Common myeloid progenitor, CD34-positive (primary cell): ENCODE results near the gene ANGEL1. TPM values are rescaled to one million over a fixed set of nuclear protein-coding genes. Genes with fewer than 3 reads are reported as not detected.

Experiments
- CTCF ChIA-PET: fragments of 350-600 bp; sonication (Branson Sonifier 250); formaldehyde crosslinking; loops from one replicate; lab custom pipeline; 2021; ENCODE audit warnings: antibody characterized with exemption; lab: Charles Lee
- POLR2A ChIA-PET: fragments of 350-600 bp; sonication (Branson Sonifier 250); formaldehyde crosslinking; loops from one replicate; lab custom pipeline; 2021; ENCODE audit warnings: antibody characterized with exemption; lab: Charles Lee
- DNase-seq, 3 donors: peaks; one replicate each; pipeline versions ENCODE4 v3.0.0 to v3.0.0-alpha.2; 2013
- H3K27ac ChIP-seq, 2 experiments: 1 replicate in 1 of 2; 2 replicates in 1 of 2; pipeline ENCODE4 v1.7.0; 2013; ENCODE audit warnings: inconsistent platforms in 2 of 2, low read length in 2 of 2, mild to moderate bottlenecking in 2 of 2, low read depth in 1 of 2, moderate library complexity in 1 of 2; ENCODE audit not compliant: severe bottlenecking in 2 of 2, insufficient read depth in 1 of 2, poor library complexity in 1 of 2
- H3K27me3 ChIP-seq, 5 experiments: replicated peaks in 2 of 5; 1 replicate in 3 of 5; 2 replicates in 2 of 5; pipeline versions ENCODE4 v1.6.1 to v1.7.0; 2013; ENCODE audit warnings: low read length in 4 of 5, mild to moderate bottlenecking in 2 of 5, moderate library complexity in 2 of 5, inconsistent platforms in 1 of 5; ENCODE audit not compliant: insufficient read depth in 5 of 5, control insufficient read depth in 4 of 5
- H3K36me3 ChIP-seq, 4 experiments: 1 replicate in 2 of 4; 2 replicates in 2 of 4; pipeline versions ENCODE4 v1.6.1 to v1.7.0; 2013; ENCODE audit warnings: low read length in 3 of 4, control low read depth in 1 of 4, mild to moderate bottlenecking in 1 of 4; ENCODE audit not compliant: control insufficient read depth in 4 of 4, insufficient read depth in 4 of 4
- H3K4me1 ChIP-seq, 4 experiments: 1 replicate in 3 of 4; 2 replicates in 1 of 4; pipeline versions ENCODE4 v1.6.1 to v1.7.1; 2013; ENCODE audit warnings: low read length in 3 of 4, mild to moderate bottlenecking in 3 of 4, control low read depth in 1 of 4, inconsistent platforms in 1 of 4, moderate library complexity in 1 of 4; ENCODE audit not compliant: control insufficient read depth in 4 of 4, insufficient read depth in 4 of 4; ENCODE audit errors: control extremely low read depth in 1 of 4
- H3K4me3 ChIP-seq, 7 experiments: 1 replicate in 4 of 7; 2 replicates in 3 of 7; pipeline versions ENCODE4 v1.5.1 to v1.7.0; 2013; ENCODE audit warnings: mild to moderate bottlenecking in 7 of 7, low read length in 6 of 7, moderate library complexity in 6 of 7, inconsistent platforms in 2 of 7, low read depth in 2 of 7, control low read depth in 1 of 7; ENCODE audit not compliant: insufficient read depth in 4 of 7, control insufficient read depth in 1 of 7; ENCODE audit errors: extremely low read depth in 1 of 7
- H3K9me3 ChIP-seq, 5 experiments: 1 replicate in 4 of 5; 2 replicates in 1 of 5; pipeline versions ENCODE4 v1.6.1 to v1.7.1; 2013; ENCODE audit warnings: low read length in 4 of 5, mild to moderate bottlenecking in 2 of 5, inconsistent platforms in 1 of 5, low read depth in 1 of 5, moderate library complexity in 1 of 5; ENCODE audit not compliant: control insufficient read depth in 4 of 5, insufficient read depth in 2 of 5; ENCODE audit errors: control extremely low read depth in 1 of 5
- WGBS: methylation state at CpG from one replicate; pipeline ENCODE4 v1.1.5; 2013; ENCODE audit not compliant: insufficient coverage; 5-methylcytosine and 5-hydroxymethylcytosine counted together
- polyA plus RNA-seq: library from polyadenylated mRNA; unstranded; fragments of 120-200 nt; gene quantifications from one replicate; pipeline ENCODE4 v1.2.1, GENCODE V29; 2013

The ANGEL1 gene
- 19.2 TPM for polyA plus RNA-seq

DNA sequence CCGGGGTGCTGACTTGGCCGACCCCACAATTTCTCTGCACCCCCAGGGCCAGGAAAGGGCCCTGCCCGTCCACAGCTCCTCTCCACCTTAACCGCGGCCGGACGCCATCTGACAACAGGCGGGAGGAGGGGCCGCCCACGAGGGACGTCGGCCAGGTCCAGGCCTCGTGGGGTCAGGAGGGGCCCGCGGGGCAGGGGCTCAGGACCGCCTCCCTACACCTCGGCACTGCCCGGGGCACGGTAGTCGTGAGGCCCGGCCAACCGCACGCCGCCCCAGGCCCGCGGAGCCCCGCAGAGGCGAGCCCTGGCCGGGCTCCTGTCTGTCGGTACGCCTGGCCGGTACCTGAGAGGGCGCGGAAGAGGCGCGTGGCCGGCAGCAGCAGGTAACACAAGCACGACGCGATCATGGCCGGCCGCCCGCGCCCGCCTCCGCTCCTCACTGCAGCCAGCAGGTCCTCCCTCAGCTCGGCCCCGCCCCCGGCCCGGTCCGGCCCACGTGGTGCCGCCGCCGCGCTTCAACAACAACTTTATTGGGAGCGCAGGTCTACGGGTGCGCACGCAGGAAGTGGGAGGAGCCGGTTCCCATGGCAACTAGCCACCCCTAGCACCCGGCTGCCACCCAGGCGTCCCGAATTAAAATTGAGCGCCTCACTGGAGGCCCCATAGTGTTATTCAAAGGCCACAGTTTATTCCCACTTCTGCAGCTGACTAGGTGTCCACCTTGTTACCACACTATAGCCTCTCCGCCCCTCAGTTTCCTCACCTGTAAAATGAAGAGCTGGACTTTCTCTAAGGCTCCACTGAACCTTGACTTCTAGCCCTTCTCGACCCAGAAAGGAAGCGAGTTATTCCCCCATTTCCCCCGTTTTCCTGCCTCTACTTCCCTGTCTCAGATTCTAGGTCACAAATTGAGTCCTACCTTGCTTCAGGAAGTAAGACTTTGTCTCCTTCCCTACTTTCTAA is at the start of gene ANGEL1:
Gene ANGEL1 (minus strand): TSS at position 461 of the 962 bp plus-strand sequence. CDS start 55 bp downstream, at position 406.
- Histone ChIP-seq H3K4me1 (peaks cover 9 to 26% (median 24%) of the 10 kb centered on the region in 4 experiments), H3K27ac (peak within 1 kb of the TSS; percentile 3 to 37), H3K9me3 (no peaks in the 10 kb centered on the region), H3K36me3 (peaks cover 7 to 19% (median 14%) of the 10 kb centered on the region in 4 experiments), H3K4me3 (peak within 1 kb of the TSS; percentile 71 to 85 (median 74)), H3K27me3 (peaks cover 0 to 2% (median 0%) of the 10 kb centered on the region in 5 experiments)
- WGBS = 4% methylated on average over 65 of the region's 69 CpGs
- peak; percentile 94 to 96 (median 96) for DNase-seq
- ChIA-PET POLR2A (interaction anchor here (0.6 to 1.0 kb wide), 2 partner anchors 11 to 25 kb away, joined by 3 to 4 read pairs; no protein-coding TSS in a partner anchor), CTCF (interaction anchor here (1.1 to 3.4 kb wide), 7 partner anchors 16 to 102 kb away, joined by 3 to 17 read pairs (median 3); no protein-coding TSS in a partner anchor)

- POLR2A ChIA-PET = no interaction called here
- H3K27me3 ChIP-seq = no peaks in the 10 kb centered on the region
- peaks cover 0 to 33% (median 10%) of the 10 kb centered on the region in 4 experiments for H3K4me1 ChIP-seq
- CTCF ChIA-PET = interaction anchor here (1.0 to 3.8 kb wide), 5 partner anchors 13 to 209 kb away, joined by 3 to 20 read pairs (median 5); no protein-coding TSS in a partner anchor
- 96% methylated on average over 10 of the region's 10 CpGs for WGBS
- DNase-seq = no peak
- no peak overlapping the region for H3K27ac ChIP-seq
- H3K9me3 ChIP-seq = no peaks in the 10 kb centered on the region
- H3K36me3 ChIP-seq = no peaks in the 10 kb centered on the region
- no peak overlapping the region for H3K4me3 ChIP-seq
These were observed 49.0 kb upstream of the ANGEL1 start for GRCh38 chr14:76861574-76862255.

DNA sequence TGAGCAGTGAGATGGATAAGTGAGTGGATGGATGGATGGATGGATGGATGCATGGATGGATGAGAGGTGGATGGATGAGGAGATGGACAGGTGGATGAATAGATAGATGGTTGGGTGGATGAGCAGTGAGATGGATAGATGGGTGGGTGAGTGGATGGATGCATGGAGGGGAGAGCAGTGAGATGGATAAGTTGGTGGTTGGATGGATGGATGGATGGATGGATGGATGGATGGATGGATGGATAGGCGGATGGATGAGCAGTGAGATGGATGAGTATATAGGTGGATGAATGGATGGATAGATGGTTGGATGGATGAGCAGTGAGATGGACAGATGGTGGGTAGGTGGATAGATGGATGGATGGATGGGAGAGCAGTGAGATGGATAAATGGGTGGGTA is 44.1 kb upstream of the ANGEL1 start:
- Histone ChIP-seq H3K27me3 (no peaks in the 10 kb centered on the region), H3K4me1 (no peaks in the 10 kb centered on the region), H3K36me3 (no peaks in the 10 kb centered on the region), H3K4me3 (no peak overlapping the region), H3K9me3 (no peaks in the 10 kb centered on the region), H3K27ac (no peak overlapping the region)
- POLR2A ChIA-PET = no interaction called here
- no peak for DNase-seq
- WGBS = 94% methylated on average over 1 of the region's 1 CpG
- CTCF ChIA-PET = interaction anchor here (0.9 to 2.3 kb wide), 3 partner anchors 10 to 239 kb away, joined by 3 to 7 read pairs (median 4); no protein-coding TSS in a partner anchor

- Histone ChIP-seq H3K27ac (no peak overlapping the region), H3K4me3 (no peak overlapping the region), H3K4me1 (no peaks in the 10 kb centered on the region), H3K36me3 (no peaks in the 10 kb centered on the region), H3K9me3 (no peaks in the 10 kb centered on the region), H3K27me3 (no peaks in the 10 kb centered on the region)
- 100% methylated on average over 1 of the region's 2 CpGs for WGBS
- CTCF ChIA-PET = interaction anchor here (0.9 kb wide), 1 partner anchor 218 kb away, joined by 3 read pairs; no protein-coding TSS in a partner anchor
- no peak for DNase-seq
- POLR2A ChIA-PET = no interaction called here
These were observed 42.4 kb upstream of the ANGEL1 start for GRCh38 chr14:76855066-76855465.

DNA sequence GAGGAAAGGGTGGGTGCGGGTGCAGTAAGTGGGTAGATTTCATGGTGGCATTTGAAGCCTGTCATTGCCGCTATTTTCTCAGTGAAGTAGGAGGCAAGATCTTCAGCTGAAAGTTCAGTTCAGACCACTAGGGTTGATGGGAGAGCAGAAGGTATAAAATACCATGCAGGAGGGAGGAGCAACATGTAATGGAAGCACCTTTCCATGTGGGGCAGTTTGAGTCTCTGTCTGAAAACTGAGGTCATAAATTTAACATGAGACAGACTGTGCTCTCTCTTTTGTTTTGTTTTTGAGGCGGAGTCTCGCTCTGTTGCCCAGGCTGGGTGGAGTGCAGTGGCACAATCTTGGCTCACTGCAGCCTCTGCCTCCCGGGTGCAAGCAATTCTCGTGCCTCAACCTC is 36.2 kb upstream of the ANGEL1 start:
- POLR2A ChIA-PET = no interaction called here
- WGBS = 92% methylated on average over 3 of the region's 6 CpGs

GRCh38 chr14:76846331-76847047 is 33.8 kb upstream of the ANGEL1 start:
- Histone ChIP-seq H3K27ac (no peak overlapping the region), H3K4me1 (peaks cover 3 to 21% (median 11%) of the 10 kb centered on the region in 4 experiments), H3K9me3 (no peaks in the 10 kb centered on the region), H3K36me3 (no peaks in the 10 kb centered on the region), H3K4me3 (no peak overlapping the region), H3K27me3 (no peaks in the 10 kb centered on the region)
- peak; percentile 43 to 75 (median 70) for DNase-seq
- ChIA-PET POLR2A (no interaction called here), CTCF (interaction anchor here (0.5 to 1.8 kb wide), 10 partner anchors 9 to 229 kb away, joined by 3 to 7 read pairs (median 4); no protein-coding TSS in a partner anchor)
- WGBS = 95% methylated on average over 6 of the region's 7 CpGs

More for the DNA sequence above, 36.2 kb upstream of the ANGEL1 start:
- no peak overlapping the region for H3K4me3 ChIP-seq
- no peaks in the 10 kb centered on the region for H3K27me3 ChIP-seq
- peaks cover 3 to 20% (median 11%) of the 10 kb centered on the region in 4 experiments for H3K4me1 ChIP-seq
- CTCF ChIA-PET = interaction anchor here (1.1 to 1.8 kb wide), 2 partner anchors 10 to 15 kb away, joined by 3 to 8 read pairs; no protein-coding TSS in a partner anchor
- no peaks in the 10 kb centered on the region for H3K36me3 ChIP-seq
- no peaks in the 10 kb centered on the region for H3K9me3 ChIP-seq
- peak in 2 of 3 donors; percentile 29 to 51 for DNase-seq
- no peak overlapping the region for H3K27ac ChIP-seq
